GM12878 (cell line): ENCODE results near the gene FAM200A.
"Not testable (repeated sequence)": the region's sequence is repeated elsewhere in the genome, so short reads cannot be mapped to it uniquely, and the experiment has no call there.

Source experiments
- BRCA1 ChIP-seq: IDR thresholded peaks from 2 replicates; pipeline ENCODE4 v1.6.1; 2011; ENCODE audit warnings: low read depth, low read length, improper control_type of control experiment
- CHD1 ChIP-seq: IDR thresholded peaks from 2 replicates; pipeline ENCODE4 v1.6.1; 2012; ENCODE audit warnings: low read depth, low read length, improper control_type of control experiment
- CTCF ChIP-seq, 3 experiments: IDR thresholded peaks in 2 of 3; conservative IDR thresholded peaks in 1 of 3; 2 replicates each; pipeline ENCODE4 v1.5.1; 2011; ENCODE audit warnings: low read depth in 3 of 3, low read length in 3 of 3, mild to moderate bottlenecking in 3 of 3, control low read depth in 2 of 3, moderate library complexity in 2 of 3, inconsistent platforms in 1 of 3, mixed read lengths in 1 of 3; ENCODE audit not compliant: control insufficient read depth in 2 of 3, insufficient read depth in 1 of 3; ENCODE audit errors: extremely low read depth in 1 of 3
- GABPA ChIP-seq: IDR thresholded peaks from 2 replicates; pipeline ENCODE4 v1.6.1; 2014; ENCODE audit warnings: antibody characterized with exemption, low read depth, mild to moderate bottlenecking, inconsistent platforms
- MAX ChIP-seq: IDR thresholded peaks from 2 replicates; pipeline ENCODE4 v1.6.1; 2012; ENCODE audit warnings: low read depth, low read length, improper control_type of control experiment
- NR2F1 ChIP-seq: fragments of 450-650 bp; conservative IDR thresholded peaks from 2 replicates; pipeline ENCODE4 v1.6.1; 2017; ENCODE audit warnings: mild to moderate bottlenecking
- POLR2AphosphoS5 ChIP-seq: IDR thresholded peaks from 2 replicates; pipeline ENCODE4 v1.6.1; 2011; ENCODE audit warnings: mild to moderate bottlenecking, low read length, inconsistent platforms
- SIX5 ChIP-seq: IDR thresholded peaks from 2 replicates; pipeline ENCODE4 v1.6.1; 2011; ENCODE audit warnings: mild to moderate bottlenecking, low read depth, low read length, moderate library complexity; ENCODE audit not compliant: severe bottlenecking
- SMC3 ChIP-seq: IDR thresholded peaks from 2 replicates; pipeline ENCODE4 v1.6.1; 2011; ENCODE audit warnings: low read length, improper control_type of control experiment, borderline replicate concordance

- not testable (repeated sequence) for TF ChIP-seq SMC3; GABPA; BRCA1; MAX; NR2F1; POLR2AphosphoS5; SIX5; CHD1; CTCF (IDR thresholded peaks at IDR 0.05 in 2 of 3, conservative IDR thresholded peaks at IDR 0.05 in 1 of 3; ENCODE audit: control insufficient read depth in 2 of 3, extremely low read depth in 1 of 3, insufficient read depth in 1 of 3, low read depth in 3 of 3, low read length in 3 of 3)
These were observed 50.7 kb downstream of the FAM200A start for GRCh38 chr7:99501236-99501635.
